ENCODE results near the gene DPCD.

The DPCD gene

GRCh38 chr10:101609481-101609880 is 21.4 kb downstream of the DPCD start:
- Histone ChIP-seq H3K27me3 (ENCODE audit: control insufficient read depth in 2 of 2, insufficient read depth in 2 of 2, low read length in 2 of 2) (no peaks in the 10 kb centered on the region), H3K27ac (ENCODE audit: low read depth in 2 of 2, low read length in 2 of 2) (no peak overlapping the region), H3K36me3 (ENCODE audit: control insufficient read depth in 2 of 2, insufficient read depth in 2 of 2, low read length in 2 of 2) (peaks cover 44 to 59% of the 10 kb centered on the region in 2 donors), H3K4me3 (ENCODE audit: low read length in 2 of 2) (no peak overlapping the region), H3K9me3 (ENCODE audit: control insufficient read depth in 2 of 2, low read length in 2 of 2) (no peaks in the 10 kb centered on the region), H3K4me1 (ENCODE audit: control insufficient read depth in 2 of 2, insufficient read depth in 2 of 2, low read length in 2 of 2) (no peaks in the 10 kb centered on the region), H3K9ac (ENCODE audit: low read depth in 1 of 2, low read length in 2 of 2) (no peak overlapping the region)

GRCh38 chr10:101611096-101611905 is 23.2 kb downstream of the DPCD start:
- H3K36me3 ChIP-seq (ENCODE audit: control insufficient read depth in 2 of 2, insufficient read depth in 2 of 2, low read length in 2 of 2): peaks cover 47 to 57% of the 10 kb centered on the region in 2 donors

DNA sequence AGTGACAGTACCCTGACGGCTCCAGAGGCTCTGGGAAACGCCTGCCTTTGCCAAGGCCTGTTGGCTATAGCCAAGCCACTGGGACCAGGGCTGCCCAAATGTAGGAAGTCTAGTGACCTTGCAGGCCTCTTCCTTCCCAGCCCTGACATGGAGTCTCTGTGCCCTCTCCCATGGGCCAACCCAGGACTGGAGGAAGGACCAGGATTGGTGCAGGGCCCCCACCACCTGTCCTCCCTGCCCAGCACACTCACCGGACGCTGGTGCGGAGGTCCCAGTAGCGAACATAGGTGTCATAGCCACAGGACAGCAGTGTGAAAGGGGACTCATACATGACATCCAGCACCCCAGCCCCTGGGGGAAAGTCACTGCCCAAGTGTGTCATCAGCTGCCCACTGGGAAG is 24.0 kb downstream of the DPCD start:
- Histone ChIP-seq H3K27me3 (ENCODE audit: control insufficient read depth in 2 of 2, insufficient read depth in 2 of 2, low read length in 2 of 2) (no peaks in the 10 kb centered on the region), H3K9me3 (ENCODE audit: control insufficient read depth in 2 of 2, low read length in 2 of 2) (no peaks in the 10 kb centered on the region), H3K36me3 (ENCODE audit: control insufficient read depth in 2 of 2, insufficient read depth in 2 of 2, low read length in 2 of 2) (peaks cover 40 to 56% of the 10 kb centered on the region in 2 donors), H3K27ac (ENCODE audit: low read depth in 2 of 2, low read length in 2 of 2) (no peak overlapping the region), H3K4me3 (ENCODE audit: low read length in 2 of 2) (no peak overlapping the region), H3K4me1 (ENCODE audit: control insufficient read depth in 2 of 2, insufficient read depth in 2 of 2, low read length in 2 of 2) (no peaks in the 10 kb centered on the region), H3K9ac (ENCODE audit: low read depth in 1 of 2, low read length in 2 of 2) (no peak overlapping the region)

More at GRCh38 chr10:101611096-101611905, 23.2 kb downstream of the DPCD start:
- H3K9me3 ChIP-seq (ENCODE audit: control insufficient read depth in 2 of 2, low read length in 2 of 2): no peaks in the 10 kb centered on the region
- H3K4me3 ChIP-seq (ENCODE audit: low read length in 2 of 2): no peak overlapping the region
- H3K27ac ChIP-seq (ENCODE audit: low read depth in 2 of 2, low read length in 2 of 2): no peak overlapping the region
- no peak overlapping the region for H3K9ac ChIP-seq (ENCODE audit: low read depth in 1 of 2, low read length in 2 of 2)
- H3K27me3 ChIP-seq (ENCODE audit: control insufficient read depth in 2 of 2, insufficient read depth in 2 of 2, low read length in 2 of 2): no peaks in the 10 kb centered on the region
- H3K4me1 ChIP-seq (ENCODE audit: control insufficient read depth in 2 of 2, insufficient read depth in 2 of 2, low read length in 2 of 2): no peaks in the 10 kb centered on the region

- Histone ChIP-seq H3K9me3 (ENCODE audit: control insufficient read depth in 2 of 2, low read length in 2 of 2) (no peaks in the 10 kb centered on the region), H3K27ac (ENCODE audit: low read depth in 2 of 2, low read length in 2 of 2) (no peak overlapping the region), H3K27me3 (ENCODE audit: control insufficient read depth in 2 of 2, insufficient read depth in 2 of 2, low read length in 2 of 2) (no peaks in the 10 kb centered on the region), H3K36me3 (ENCODE audit: control insufficient read depth in 2 of 2, insufficient read depth in 2 of 2, low read length in 2 of 2) (peaks cover 40 to 57% of the 10 kb centered on the region in 2 donors), H3K9ac (ENCODE audit: low read depth in 1 of 2, low read length in 2 of 2) (no peak overlapping the region), H3K4me1 (ENCODE audit: control insufficient read depth in 2 of 2, insufficient read depth in 2 of 2, low read length in 2 of 2) (no peaks in the 10 kb centered on the region), H3K4me3 (ENCODE audit: low read length in 2 of 2) (no peak overlapping the region)
Measured at GRCh38 chr10:101612872-101613271, 24.8 kb downstream of the DPCD start.

DNA sequence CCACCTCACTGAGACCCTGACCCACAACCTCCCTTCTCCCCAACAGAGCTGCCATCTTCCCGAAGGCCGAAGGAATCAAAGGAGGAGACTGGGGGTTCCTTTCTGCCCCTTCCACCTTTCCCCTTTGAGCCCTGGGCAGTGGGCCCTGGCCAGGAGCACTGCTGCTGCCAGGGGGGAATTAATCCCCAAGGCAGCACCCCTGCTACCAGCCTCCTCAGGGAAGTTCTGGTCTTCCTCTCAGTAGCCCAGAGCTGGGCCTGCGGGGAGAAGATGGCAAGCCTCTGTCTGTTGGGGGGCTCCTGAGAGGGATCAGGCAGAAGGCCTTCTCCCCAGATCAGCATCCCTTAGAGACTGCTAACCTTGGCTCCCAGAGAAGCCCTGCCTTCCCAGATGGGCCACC is 25.5 kb downstream of the DPCD start:
- peaks cover 39 to 56% of the 10 kb centered on the region in 2 donors for H3K36me3 ChIP-seq (ENCODE audit: control insufficient read depth in 2 of 2, insufficient read depth in 2 of 2, low read length in 2 of 2)
- no peaks in the 10 kb centered on the region for H3K9me3 ChIP-seq (ENCODE audit: control insufficient read depth in 2 of 2, low read length in 2 of 2)
- no peaks in the 10 kb centered on the region for H3K27me3 ChIP-seq (ENCODE audit: control insufficient read depth in 2 of 2, insufficient read depth in 2 of 2, low read length in 2 of 2)
- no peak overlapping the region for H3K27ac ChIP-seq (ENCODE audit: low read depth in 2 of 2, low read length in 2 of 2)
- no peaks in the 10 kb centered on the region for H3K4me1 ChIP-seq (ENCODE audit: control insufficient read depth in 2 of 2, insufficient read depth in 2 of 2, low read length in 2 of 2)
- no peak overlapping the region for H3K4me3 ChIP-seq (ENCODE audit: low read length in 2 of 2)
- H3K9ac ChIP-seq (ENCODE audit: low read depth in 1 of 2, low read length in 2 of 2): no peak overlapping the region

- H3K9me3 ChIP-seq (ENCODE audit: control insufficient read depth in 2 of 2, low read length in 2 of 2): no peaks in the 10 kb centered on the region
- H3K9ac ChIP-seq (ENCODE audit: low read depth in 1 of 2, low read length in 2 of 2): no peak overlapping the region
- peaks cover 27 to 48% of the 10 kb centered on the region in 2 donors for H3K36me3 ChIP-seq (ENCODE audit: control insufficient read depth in 2 of 2, insufficient read depth in 2 of 2, low read length in 2 of 2)
- no peaks in the 10 kb centered on the region for H3K27me3 ChIP-seq (ENCODE audit: control insufficient read depth in 2 of 2, insufficient read depth in 2 of 2, low read length in 2 of 2)
- no peaks in the 10 kb centered on the region for H3K4me1 ChIP-seq (ENCODE audit: control insufficient read depth in 2 of 2, insufficient read depth in 2 of 2, low read length in 2 of 2)
- no peak overlapping the region for H3K27ac ChIP-seq (ENCODE audit: low read depth in 2 of 2, low read length in 2 of 2)
- H3K4me3 ChIP-seq (ENCODE audit: low read length in 2 of 2): no peak overlapping the region
Measured at GRCh38 chr10:101614663-101615524, 26.8 kb downstream of the DPCD start.

- no peak overlapping the region for H3K4me3 ChIP-seq (ENCODE audit: low read length in 2 of 2)
- H3K27me3 ChIP-seq (ENCODE audit: control insufficient read depth in 2 of 2, insufficient read depth in 2 of 2, low read length in 2 of 2): no peaks in the 10 kb centered on the region
- no peak overlapping the region for H3K9ac ChIP-seq (ENCODE audit: low read depth in 1 of 2, low read length in 2 of 2)
- H3K36me3 ChIP-seq (ENCODE audit: control insufficient read depth in 2 of 2, insufficient read depth in 2 of 2, low read length in 2 of 2): peaks cover 30 to 49% of the 10 kb centered on the region in 2 donors
- no peaks in the 10 kb centered on the region for H3K9me3 ChIP-seq (ENCODE audit: control insufficient read depth in 2 of 2, low read length in 2 of 2)
- H3K4me1 ChIP-seq (ENCODE audit: control insufficient read depth in 2 of 2, insufficient read depth in 2 of 2, low read length in 2 of 2): no peaks in the 10 kb centered on the region
- H3K27ac ChIP-seq (ENCODE audit: low read depth in 2 of 2, low read length in 2 of 2): no peak overlapping the region
Measured at GRCh38 chr10:101615525-101616116, 27.5 kb downstream of the DPCD start.

DNA sequence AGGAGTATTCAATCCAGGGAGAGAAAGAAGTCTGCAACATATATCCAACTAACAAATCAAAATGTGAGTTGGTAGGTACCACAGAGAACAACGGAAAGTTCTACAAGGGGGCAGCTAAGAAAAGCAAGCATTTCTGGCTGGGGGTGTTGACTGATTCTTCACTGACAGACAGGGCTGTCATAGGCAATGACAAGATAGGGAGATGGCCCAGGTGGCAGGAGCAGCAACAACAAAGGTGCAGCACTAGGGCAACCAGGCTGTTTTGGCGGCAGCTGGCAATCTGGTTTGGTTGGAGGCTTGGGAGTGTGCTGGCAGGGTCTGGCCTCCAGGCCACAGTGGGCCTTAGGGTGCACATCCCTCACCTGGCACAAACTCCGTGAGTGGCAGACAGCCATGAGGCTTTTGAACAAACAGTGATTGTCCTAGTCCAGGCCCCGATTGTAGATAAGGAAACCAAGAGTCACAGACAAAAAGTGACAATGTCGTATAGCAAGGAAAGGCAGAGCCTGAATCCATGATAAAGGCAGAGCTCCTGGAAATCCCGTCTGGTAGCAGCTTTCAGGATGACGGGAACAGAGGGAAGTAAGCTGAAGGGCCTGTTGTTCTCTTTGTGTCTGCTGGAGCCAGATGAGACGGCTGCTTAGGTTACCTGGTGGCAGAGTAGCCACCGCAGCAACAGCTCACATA is 28.4 kb downstream of the DPCD start:
- no peaks in the 10 kb centered on the region for H3K4me1 ChIP-seq (ENCODE audit: control insufficient read depth in 2 of 2, insufficient read depth in 2 of 2, low read length in 2 of 2)
- no peak overlapping the region for H3K9ac ChIP-seq (ENCODE audit: low read depth in 1 of 2, low read length in 2 of 2)
- no peaks in the 10 kb centered on the region for H3K9me3 ChIP-seq (ENCODE audit: control insufficient read depth in 2 of 2, low read length in 2 of 2)
- H3K4me3 ChIP-seq (ENCODE audit: low read length in 2 of 2): no peak overlapping the region
- no peaks in the 10 kb centered on the region for H3K27me3 ChIP-seq (ENCODE audit: control insufficient read depth in 2 of 2, insufficient read depth in 2 of 2, low read length in 2 of 2)
- no peak overlapping the region for H3K27ac ChIP-seq (ENCODE audit: low read depth in 2 of 2, low read length in 2 of 2)
- H3K36me3 ChIP-seq (ENCODE audit: control insufficient read depth in 2 of 2, insufficient read depth in 2 of 2, low read length in 2 of 2): peaks cover 28 to 47% of the 10 kb centered on the region in 2 donors

GRCh38 chr10:101617102-101617823 is 29.1 kb downstream of the DPCD start:
- Histone ChIP-seq H3K36me3 (ENCODE audit: control insufficient read depth in 2 of 2, insufficient read depth in 2 of 2, low read length in 2 of 2) (peaks cover 27 to 44% of the 10 kb centered on the region in 2 donors), H3K4me3 (ENCODE audit: low read length in 2 of 2) (no peak overlapping the region), H3K27ac (ENCODE audit: low read depth in 2 of 2, low read length in 2 of 2) (no peak overlapping the region), H3K9me3 (ENCODE audit: control insufficient read depth in 2 of 2, low read length in 2 of 2) (no peaks in the 10 kb centered on the region), H3K9ac (ENCODE audit: low read depth in 1 of 2, low read length in 2 of 2) (no peak overlapping the region), H3K27me3 (ENCODE audit: control insufficient read depth in 2 of 2, insufficient read depth in 2 of 2, low read length in 2 of 2) (no peaks in the 10 kb centered on the region), H3K4me1 (ENCODE audit: control insufficient read depth in 2 of 2, insufficient read depth in 2 of 2, low read length in 2 of 2) (no peaks in the 10 kb centered on the region)

Data from mucosa of rectum (tissue), 2 donors.